Fibroblast of skin of right quadriceps (primary cell): ENCODE measurements around the gene CREB3L1.
"Not testable (repeated sequence)": the region's sequence is repeated elsewhere in the genome, so short reads cannot be mapped to it uniquely, and the experiment has no call there.

Experiments
- DNase-seq: peaks from one replicate; pipeline ENCODE4 v3.0.0-alpha.2; 2013

Gene CREB3L1

GRCh38 chr11:46298699-46299433 lies 21.4 kb downstream of the CREB3L1 start:
- DNase-seq = peak; percentile 86

GRCh38 chr11:46299451-46299961 lies 22.0 kb downstream of the CREB3L1 start:
- DNase-seq = no peak

GRCh38 chr11:46300270-46300669 lies 22.8 kb downstream of the CREB3L1 start:
- no peak for DNase-seq

- no peak for DNase-seq
These were observed 25.4 kb downstream of the CREB3L1 start for GRCh38 chr11:46302866-46303265.

- DNase-seq = not testable (repeated sequence)
These were observed 26.6 kb downstream of the CREB3L1 start for GRCh38 chr11:46304036-46304435.

- DNase-seq = no peak
These were observed 27.2 kb downstream of the CREB3L1 start for GRCh38 chr11:46304605-46305179.

- peak; percentile 66 for DNase-seq
These were observed 27.8 kb downstream of the CREB3L1 start for GRCh38 chr11:46305295-46305694.

GRCh38 chr11:46306296-46306853 lies 28.9 kb downstream of the CREB3L1 start:
- DNase-seq = no peak

GRCh38 chr11:46307369-46307768 lies 29.9 kb downstream of the CREB3L1 start:
- DNase-seq = no peak

GRCh38 chr11:46307785-46308341 lies 30.4 kb downstream of the CREB3L1 start:
- no peak for DNase-seq

GRCh38 chr11:46308631-46309419 lies 31.4 kb downstream of the CREB3L1 start:
- DNase-seq = peak; percentile 57

GRCh38 chr11:46309814-46310259 lies 32.4 kb downstream of the CREB3L1 start:
- DNase-seq = no peak

GRCh38 chr11:46315033-46315738 lies 37.7 kb downstream of the CREB3L1 start:
- peak; percentile 79 for DNase-seq

- no peak for DNase-seq
These were observed 38.5 kb downstream of the CREB3L1 start for GRCh38 chr11:46315783-46316563.

- no peak for DNase-seq
These were observed 41.6 kb downstream of the CREB3L1 start for GRCh38 chr11:46319074-46319453.

GRCh38 chr11:46321757-46322156 lies 44.3 kb downstream of the CREB3L1 start:
- DNase-seq = no peak

- DNase-seq = peak; percentile 45
These were observed 45.3 kb downstream of the CREB3L1 start for GRCh38 chr11:46322759-46323158.

- no peak for DNase-seq
These were observed 49.5 kb downstream of the CREB3L1 start for GRCh38 chr11:46326813-46327416.

GRCh38 chr11:46327829-46328228 lies 50.4 kb downstream of the CREB3L1 start:
- no peak for DNase-seq

- DNase-seq = no peak
These were observed 52.7 kb downstream of the CREB3L1 start for GRCh38 chr11:46330154-46330553.
